Fibroblast of lung (primary cell): ENCODE results near the gene TTLL11. TPM values are rescaled to one million over a fixed set of nuclear protein-coding genes. Genes with fewer than 3 reads are reported as not detected.

Source experiments
- DNase-seq, 2 donors: peaks; one replicate each; pipeline versions ENCODE4 v3.0.0 to v3.0.0-alpha.2; 2010; ENCODE audit warnings: low read depth in 2 of 2
- H2AFZ ChIP-seq: 2 replicates; pipeline ENCODE4 v1.5.1; 2012; ENCODE audit warnings: low read length, control low read depth, inconsistent platforms
- H3K27ac ChIP-seq: 2 replicates; pipeline ENCODE4 v1.5.1; 2011; ENCODE audit warnings: low read length, control low read depth; ENCODE audit not compliant: insufficient read depth
- H3K27me3 ChIP-seq: 2 replicates; pipeline ENCODE4 v1.5.1; 2011; ENCODE audit warnings: mild to moderate bottlenecking, low read length; ENCODE audit not compliant: control insufficient read depth, insufficient read depth
- H3K36me3 ChIP-seq: 2 replicates; pipeline ENCODE4 v1.5.1; 2011; ENCODE audit warnings: low read length; ENCODE audit not compliant: control insufficient read depth, insufficient read depth
- H3K4me1 ChIP-seq: 2 replicates; pipeline ENCODE4 v1.5.1; 2011; ENCODE audit warnings: low read length; ENCODE audit not compliant: control insufficient read depth, insufficient read depth; ENCODE audit errors: extremely low read depth
- H3K4me2 ChIP-seq: 2 replicates; pipeline ENCODE4 v1.5.1; 2011; ENCODE audit warnings: low read length, control low read depth; ENCODE audit not compliant: insufficient read depth; ENCODE audit errors: extremely low read depth
- H3K4me3 ChIP-seq, 4 experiments: fragments of 200-600 bp in 1 of 4; sonication (generic) in 1 of 4; replicated peaks in 1 of 4; 2 replicates each; pipeline ENCODE4 v1.5.1; 2011 to 2016; ENCODE audit warnings: low read length in 4 of 4, low read depth in 3 of 4, mild to moderate bottlenecking in 3 of 4, control low read depth in 2 of 4, inconsistent platforms in 1 of 4, mixed read lengths in 1 of 4; ENCODE audit not compliant: insufficient read depth in 1 of 4; ENCODE audit errors: control extremely low read depth in 1 of 4
- H3K79me2 ChIP-seq: 2 replicates; pipeline ENCODE4 v1.5.1; 2012; ENCODE audit warnings: mild to moderate bottlenecking, low read length, inconsistent platforms; ENCODE audit not compliant: control insufficient read depth, insufficient read depth
- H3K9ac ChIP-seq: 2 replicates; pipeline ENCODE4 v1.5.1; 2011; ENCODE audit warnings: mild to moderate bottlenecking, low read length, control low read depth; ENCODE audit not compliant: insufficient read depth
- H3K9me3 ChIP-seq: 2 replicates; pipeline ENCODE4 v1.5.1; 2012; ENCODE audit warnings: low read depth, low read length; ENCODE audit not compliant: control insufficient read depth, insufficient read depth
- H4K20me1 ChIP-seq: 2 replicates; pipeline ENCODE4 v1.5.1; 2011; ENCODE audit warnings: low read length; ENCODE audit not compliant: control insufficient read depth, insufficient read depth; ENCODE audit errors: extremely low read depth
- CTCF ChIP-seq, 2 donors: IDR thresholded peaks in 1 of 2; conservative IDR thresholded peaks in 1 of 2; 1 replicate in 1 of 2; 2 replicates in 1 of 2; pipeline ENCODE4 v1.5.1; 2011 to 2012; ENCODE audit warnings: low read length in 2 of 2, control low read depth in 1 of 2, inconsistent platforms in 1 of 2, low read depth in 1 of 2, mild to moderate bottlenecking in 1 of 2
- EZH2 ChIP-seq: IDR thresholded peaks from 2 replicates; pipeline ENCODE4 v1.5.1; 2012; ENCODE audit warnings: low read length, control low read depth, mild to moderate bottlenecking; ENCODE audit errors: missing control alignments
- polyA plus RNA-seq, 2 donors: library from polyadenylated mRNA; depleted of rRNA in 1 of 2; stranded (reverse) in 1 of 2; unstranded in 1 of 2; fragments of >200 nt; gene quantifications; 2 replicates each; pipeline ENCODE4 v1.2.1, GENCODE V29; 2011 to 2012; ENCODE audit warnings: missing spikeins in 1 of 2
- total RNA-seq: library from RNA; depleted of rRNA; stranded (reverse); fragments of >200 nt; gene quantifications from 2 replicates; pipeline ENCODE4 v1.2.1, GENCODE V29; 2014

TTLL11 gene
- total and polyA plus RNA-seq, 2 donors (not counting 1 experiment from before 2014, with no cell fraction given), result 3.9 to 4.8 TPM

- Histone ChIP-seq H3K4me3 (no peak overlapping the region), H3K27me3 (peaks cover 5% of the 10 kb centered on the region), H3K4me1 (peaks cover 10% of the 10 kb centered on the region), H3K4me2 (no peak overlapping the region), H3K27ac (no peak overlapping the region), H4K20me1 (no peaks in the 10 kb centered on the region), H3K9me3 (no peaks in the 10 kb centered on the region), H3K79me2 (no peaks in the 10 kb centered on the region), H3K9ac (no peak overlapping the region), H3K36me3 (no peaks in the 10 kb centered on the region), H2AFZ (no peak overlapping the region)
- DNase-seq, result no peak
- TF ChIP-seq CTCF (conservative IDR thresholded peaks at IDR 0.05 in 1 of 2, IDR thresholded peaks at IDR 0.05 in 1 of 2; ENCODE audit: low read depth in 1 of 2, low read length in 2 of 2), result no peak
- TF ChIP-seq EZH2, result no peak
Observed at GRCh38 chr9:122127396-122127798, 34.3 kb upstream of the TTLL11 start.

- Histone ChIP-seq H3K4me1 (peaks cover 10% of the 10 kb centered on the region), H3K4me2 (peak overlapping the region; percentile 75), H3K9ac (no peak overlapping the region), H3K27ac (no peak overlapping the region), H4K20me1 (no peaks in the 10 kb centered on the region), H3K79me2 (no peaks in the 10 kb centered on the region), H3K27me3 (peaks cover 5% of the 10 kb centered on the region), H3K9me3 (no peaks in the 10 kb centered on the region), H3K4me3 (peak overlapping the region; percentile 22 to 48 (median 34)), H3K36me3 (no peaks in the 10 kb centered on the region), H2AFZ (peak overlapping the region; percentile 84)
- peak in 1 of 2 donors; percentile 61 for DNase-seq
- TF ChIP-seq CTCF (conservative IDR thresholded peaks at IDR 0.05 in 1 of 2, IDR thresholded peaks at IDR 0.05 in 1 of 2; ENCODE audit: low read depth in 1 of 2, low read length in 2 of 2) (peak in 1 of 2 donors; percentile 13), EZH2 (no peak)
Observed at GRCh38 chr9:122126331-122127261, 33.5 kb upstream of the TTLL11 start.

- Histone ChIP-seq H3K27me3 (no peaks in the 10 kb centered on the region), H4K20me1 (no peaks in the 10 kb centered on the region), H3K9me3 (no peaks in the 10 kb centered on the region), H3K4me3 (peak overlapping the region in 1 of 4 experiments; percentile 48), H3K4me2 (peak overlapping the region; percentile 75), H3K27ac (no peak overlapping the region), H3K36me3 (no peaks in the 10 kb centered on the region), H3K4me1 (peaks cover 10% of the 10 kb centered on the region), H2AFZ (peak overlapping the region; percentile 84), H3K79me2 (no peaks in the 10 kb centered on the region), H3K9ac (no peak overlapping the region)
- peak in 1 of 2 donors; percentile 20 for DNase-seq
- TF ChIP-seq EZH2 (no peak), CTCF (conservative IDR thresholded peaks at IDR 0.05 in 1 of 2, IDR thresholded peaks at IDR 0.05 in 1 of 2; ENCODE audit: low read depth in 1 of 2, low read length in 2 of 2) (no peak)
Observed at GRCh38 chr9:122125509-122126330, 32.6 kb upstream of the TTLL11 start.
